ENCODE measurements around the gene STAB2.

Gene STAB2

DNA sequence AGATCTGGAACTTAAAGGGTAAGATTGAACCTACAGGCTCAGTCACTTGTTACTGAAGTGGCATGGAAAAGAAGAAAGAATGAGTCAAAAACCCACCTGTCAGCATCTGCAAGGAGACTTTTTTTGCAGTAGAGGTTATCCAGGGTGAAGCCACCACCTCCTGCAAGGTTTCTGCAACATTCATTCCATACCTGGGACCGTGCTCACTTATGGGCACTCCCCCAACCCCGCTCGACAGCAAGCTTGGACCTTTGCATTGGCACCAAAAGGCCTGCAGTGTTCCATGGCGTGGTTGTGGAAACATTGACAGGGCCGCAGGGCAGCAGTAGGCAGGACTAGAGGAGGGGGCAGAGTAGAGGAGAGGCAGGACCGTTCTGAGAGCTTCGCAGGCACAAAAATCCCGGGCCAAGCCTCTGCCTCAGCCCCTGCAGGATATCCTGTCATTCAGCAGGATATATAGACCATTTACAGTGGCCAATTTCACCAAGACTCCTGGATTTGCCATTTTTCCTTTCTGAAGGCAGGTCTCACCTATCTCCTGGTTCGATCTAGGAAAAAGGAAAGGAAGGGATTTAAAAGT, at the start of gene STAB2:
STAB2 (plus strand) TSS at position 483 of the 580 bp plus-strand sequence. CDS start 204 bp downstream, outside the sequence.
- TF ChIP-seq, protein P1, sequence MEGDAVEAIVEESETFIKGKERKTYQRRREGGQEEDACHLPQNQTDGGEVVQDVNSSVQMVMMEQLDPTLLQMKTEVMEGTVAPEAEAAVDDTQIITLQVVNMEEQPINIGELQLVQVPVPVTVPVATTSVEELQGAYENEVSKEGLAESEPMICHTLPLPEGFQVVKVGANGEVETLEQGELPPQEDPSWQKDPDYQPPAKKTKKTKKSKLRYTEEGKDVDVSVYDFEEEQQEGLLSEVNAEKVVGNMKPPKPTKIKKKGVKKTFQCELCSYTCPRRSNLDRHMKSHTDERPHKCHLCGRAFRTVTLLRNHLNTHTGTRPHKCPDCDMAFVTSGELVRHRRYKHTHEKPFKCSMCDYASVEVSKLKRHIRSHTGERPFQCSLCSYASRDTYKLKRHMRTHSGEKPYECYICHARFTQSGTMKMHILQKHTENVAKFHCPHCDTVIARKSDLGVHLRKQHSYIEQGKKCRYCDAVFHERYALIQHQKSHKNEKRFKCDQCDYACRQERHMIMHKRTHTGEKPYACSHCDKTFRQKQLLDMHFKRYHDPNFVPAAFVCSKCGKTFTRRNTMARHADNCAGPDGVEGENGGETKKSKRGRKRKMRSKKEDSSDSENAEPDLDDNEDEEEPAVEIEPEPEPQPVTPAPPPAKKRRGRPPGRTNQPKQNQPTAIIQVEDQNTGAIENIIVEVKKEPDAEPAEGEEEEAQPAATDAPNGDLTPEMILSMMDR (conservative IDR thresholded peaks at IDR 0.05) = no peak
- H3K27ac ChIP-seq = no peak within 1 kb of the TSS; the same call in 1 of the 2 replicates

- TF ChIP-seq, protein P1 (conservative IDR thresholded peaks at IDR 0.05) = no peak
- no peak overlapping the region for H3K27ac ChIP-seq
Observed at GRCh38 chr12:103538397-103538796, 48.7 kb upstream of the STAB2 start.

- TF ChIP-seq, protein P1 (conservative IDR thresholded peaks at IDR 0.05) = no peak
- H3K27ac ChIP-seq = no peak overlapping the region
Observed at GRCh38 chr12:103540319-103540718, 46.8 kb upstream of the STAB2 start.

DNA sequence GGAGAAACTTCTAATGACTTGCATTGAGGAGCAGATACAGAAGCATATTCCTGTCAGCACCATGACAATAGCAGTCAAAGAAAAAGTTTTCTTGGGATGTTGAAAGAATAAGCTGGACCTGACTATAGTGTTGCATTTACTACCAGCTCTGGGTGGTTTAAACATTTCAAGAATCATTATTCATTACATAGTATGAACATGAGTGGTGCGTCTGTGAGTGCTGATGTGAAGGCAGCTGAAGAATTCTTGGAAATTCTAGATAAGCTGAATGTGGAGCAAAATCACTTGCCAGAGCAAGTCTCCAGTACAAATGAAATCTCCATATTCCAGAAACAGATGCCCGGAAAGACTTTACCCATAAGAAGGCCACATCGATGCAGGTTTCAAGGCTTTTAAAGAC, 45.0 kb upstream of the STAB2 start:
- no peak overlapping the region for H3K27ac ChIP-seq
- TF ChIP-seq, protein P1 (conservative IDR thresholded peaks at IDR 0.05) = no peak

DNA sequence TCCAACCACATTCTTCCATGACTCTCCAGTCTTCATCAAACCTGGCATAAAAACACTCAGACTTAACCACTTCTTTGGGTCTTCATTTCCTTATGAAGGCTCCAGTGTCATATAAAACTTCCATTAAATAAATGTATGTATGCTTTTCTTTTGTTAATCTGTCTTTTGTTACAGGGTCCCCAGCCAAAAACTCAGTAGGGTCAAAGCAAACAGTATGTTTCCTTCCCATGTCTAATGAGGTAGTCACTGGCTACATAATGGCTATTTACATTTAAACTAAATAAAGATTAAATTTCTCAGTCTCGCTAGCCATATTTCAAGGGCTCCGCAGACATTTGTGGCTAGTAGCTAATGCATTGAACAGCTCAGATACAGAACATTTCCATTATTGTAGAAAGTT, 40.1 kb upstream of the STAB2 start:
- no peak overlapping the region for H3K27ac ChIP-seq
- TF ChIP-seq, protein P1 (conservative IDR thresholded peaks at IDR 0.05) = no peak

DNA sequence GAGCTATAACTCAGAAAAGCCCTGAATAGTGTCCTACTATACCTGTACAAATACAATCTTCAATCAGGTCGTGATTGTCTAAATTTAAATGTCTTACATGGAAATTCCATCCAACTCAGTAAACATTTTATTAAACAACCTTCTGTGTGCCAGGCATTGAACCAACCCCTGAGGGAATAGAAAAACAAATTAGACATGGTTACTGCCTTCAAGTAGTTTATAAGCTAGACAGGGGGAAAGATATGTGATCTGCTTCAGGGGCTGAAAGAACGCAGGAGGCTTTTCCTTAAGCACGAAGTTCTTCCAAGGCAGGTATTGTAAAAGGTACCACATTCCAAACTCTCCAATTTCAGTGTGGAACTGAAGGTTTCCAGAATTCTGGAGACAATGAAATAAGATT, 39.7 kb upstream of the STAB2 start:
- TF ChIP-seq, protein P1 (conservative IDR thresholded peaks at IDR 0.05) = no peak
- H3K27ac ChIP-seq = no peak overlapping the region

GRCh38 chr12:103547929-103548328, 39.1 kb upstream of the STAB2 start:
- TF ChIP-seq, protein P1 (conservative IDR thresholded peaks at IDR 0.05) = no peak

More at GRCh38 chr12:103547929-103548328, 39.1 kb upstream of the STAB2 start:
- peak overlapping the region; percentile 10; the same call in 1 of the 2 replicates for H3K27ac ChIP-seq
